ENCODE data around the gene HIPK1. TPM values are rescaled to one million over a fixed set of nuclear protein-coding genes. Genes with fewer than 3 reads are reported as not detected.
"Not testable (repeated sequence)": the region's sequence is repeated elsewhere in the genome, so short reads cannot be mapped to it uniquely, and the experiment has no call there.

The HIPK1 gene
- total and polyA plus RNA-seq, 2 of the 13 experiments (the other 11 are each of a cell fraction or from before 2014, with no cell fraction given): 20.8 to 33.4 TPM

DNA sequence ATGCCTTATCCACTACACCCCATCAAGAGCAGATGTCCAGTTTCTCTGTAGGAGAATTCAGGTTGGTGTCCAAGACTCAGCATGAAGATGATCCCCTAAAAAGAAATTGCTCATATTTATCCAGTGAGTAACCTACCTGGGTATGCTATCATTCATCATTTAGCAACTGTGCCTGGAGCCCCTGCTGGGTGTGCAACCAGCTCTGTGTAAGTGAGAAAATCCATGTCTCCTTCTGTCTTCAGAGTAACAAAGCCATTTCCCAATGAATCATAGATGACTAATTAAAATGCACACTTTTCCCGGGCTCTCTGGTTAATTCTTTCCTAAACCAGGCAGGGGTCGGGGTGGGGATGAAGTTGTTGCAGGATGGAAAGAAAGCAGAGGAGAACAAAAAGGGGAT lies 86.0 kb downstream of the HIPK1 start:
- POLR2A ChIA-PET: no interaction called here
- intact Hi-C loops (cut with micrococcal nuclease; ENCODE audit: unreplicated experiment) (no loop called here), in situ Hi-C loops (cut with HindIII; ENCODE audit: extremely low pct_ligation_motif_present, low pct_unique_long_range_greater_than_20kb) (no loop called here)
- H3K4me3 ChIP-seq (replicated peaks in 1 of 3; ENCODE audit: insufficient read depth in 1 of 3, low read depth in 2 of 3, low read length in 3 of 3): no peak overlapping the region
- no peak overlapping the region for H2AFZ ChIP-seq (ENCODE audit: low read length)
- no peak overlapping the region for H3K4me2 ChIP-seq (ENCODE audit: low read depth, low read length)
- no peaks in the 10 kb centered on the region for H3K79me2 ChIP-seq (ENCODE audit: insufficient read depth, low read length)
- no TSS peak for BruUV-seq (replicated peaks)
- CTCF ChIA-PET (ENCODE audit: low intra/inter-chr PET ratio, low total read pairs): no interaction called here
- DNase-seq (ENCODE audit: low spot score) (no peak), ATAC-seq (no peak), FAIRE-seq (no peak)
- TF ChIP-seq, protein P1, sequence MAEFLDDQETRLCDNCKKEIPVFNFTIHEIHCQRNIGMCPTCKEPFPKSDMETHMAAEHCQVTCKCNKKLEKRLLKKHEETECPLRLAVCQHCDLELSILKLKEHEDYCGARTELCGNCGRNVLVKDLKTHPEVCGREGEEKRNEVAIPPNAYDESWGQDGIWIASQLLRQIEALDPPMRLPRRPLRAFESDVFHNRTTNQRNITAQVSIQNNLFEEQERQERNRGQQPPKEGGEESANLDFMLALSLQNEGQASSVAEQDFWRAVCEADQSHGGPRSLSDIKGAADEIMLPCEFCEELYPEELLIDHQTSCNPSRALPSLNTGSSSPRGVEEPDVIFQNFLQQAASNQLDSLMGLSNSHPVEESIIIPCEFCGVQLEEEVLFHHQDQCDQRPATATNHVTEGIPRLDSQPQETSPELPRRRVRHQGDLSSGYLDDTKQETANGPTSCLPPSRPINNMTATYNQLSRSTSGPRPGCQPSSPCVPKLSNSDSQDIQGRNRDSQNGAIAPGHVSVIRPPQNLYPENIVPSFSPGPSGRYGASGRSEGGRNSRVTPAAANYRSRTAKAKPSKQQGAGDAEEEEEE (CRISPR knock-in tag; IDR thresholded peaks at IDR 0.05; ENCODE audit: borderline replicate concordance): no peak
- TF ChIP-seq SP2 (CRISPR knock-in tag; IDR thresholded peaks at IDR 0.05) (no peak), TSC22D2 (CRISPR knock-in tag; IDR thresholded peaks at IDR 0.05; ENCODE audit: borderline replicate concordance) (no peak), NONO (IDR thresholded peaks at IDR 0.05) (no peak), NONO (CRISPR knock-in tag; conservative IDR thresholded peaks at IDR 0.05) (no peak), MLLT10 (CRISPR knock-in tag; IDR thresholded peaks at IDR 0.05) (no peak), NCOA5 (CRISPR knock-in tag; IDR thresholded peaks at IDR 0.05) (no peak), GTF3A (CRISPR knock-in tag; conservative IDR thresholded peaks at IDR 0.05) (no peak), WIZ (CRISPR knock-in tag; IDR thresholded peaks at IDR 0.05) (no peak), ZNF776 (CRISPR knock-in tag; IDR thresholded peaks at IDR 0.05) (no peak), SALL1 (CRISPR knock-in tag; IDR thresholded peaks at IDR 0.05) (no peak)
- TF ChIP-seq, protein P2, sequence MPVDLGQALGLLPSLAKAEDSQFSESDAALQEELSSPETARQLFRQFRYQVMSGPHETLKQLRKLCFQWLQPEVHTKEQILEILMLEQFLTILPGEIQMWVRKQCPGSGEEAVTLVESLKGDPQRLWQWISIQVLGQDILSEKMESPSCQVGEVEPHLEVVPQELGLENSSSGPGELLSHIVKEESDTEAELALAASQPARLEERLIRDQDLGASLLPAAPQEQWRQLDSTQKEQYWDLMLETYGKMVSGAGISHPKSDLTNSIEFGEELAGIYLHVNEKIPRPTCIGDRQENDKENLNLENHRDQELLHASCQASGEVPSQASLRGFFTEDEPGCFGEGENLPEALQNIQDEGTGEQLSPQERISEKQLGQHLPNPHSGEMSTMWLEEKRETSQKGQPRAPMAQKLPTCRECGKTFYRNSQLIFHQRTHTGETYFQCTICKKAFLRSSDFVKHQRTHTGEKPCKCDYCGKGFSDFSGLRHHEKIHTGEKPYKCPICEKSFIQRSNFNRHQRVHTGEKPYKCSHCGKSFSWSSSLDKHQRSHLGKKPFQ (CRISPR knock-in tag; IDR thresholded peaks at IDR 0.05; ENCODE audit: insufficient replicate concordance): no peak
- TF ChIP-seq, protein P3, sequence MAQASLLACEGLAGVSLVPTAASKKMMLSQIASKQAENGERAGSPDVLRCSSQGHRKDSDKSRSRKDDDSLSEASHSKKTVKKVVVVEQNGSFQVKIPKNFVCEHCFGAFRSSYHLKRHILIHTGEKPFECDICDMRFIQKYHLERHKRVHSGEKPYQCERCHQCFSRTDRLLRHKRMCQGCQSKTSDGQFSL (CRISPR knock-in tag; IDR thresholded peaks at IDR 0.05): no peak
- no peaks in the 10 kb centered on the region for H4K20me1 ChIP-seq (ENCODE audit: insufficient read depth, low read length)
- H3K9me3 ChIP-seq (ENCODE audit: low read length): no peaks in the 10 kb centered on the region
- no peak overlapping the region for H3K9ac ChIP-seq (ENCODE audit: insufficient read depth, low read depth, low read length)
- H3K36me3 ChIP-seq (replicated peaks in 1 of 2; ENCODE audit: control insufficient read depth in 1 of 2, insufficient read depth in 2 of 2, low read length in 2 of 2): no peaks in the 10 kb centered on the region
- no peaks in the 10 kb centered on the region; a peak in 1 of 5 replicates for H3K27me3 ChIP-seq (ENCODE audit: control insufficient read depth in 1 of 2, insufficient read depth in 2 of 2, low read length in 2 of 2)
- H3K27ac ChIP-seq (ENCODE audit: extremely low read length, insufficient read depth, low read length): no peak overlapping the region
- no peaks in the 10 kb centered on the region for H3K4me1 ChIP-seq (ENCODE audit: insufficient read depth, low read length)
- 3% methylated on average over 2 of the region's 2 CpGs for WGBS (ENCODE audit: low lambda C conversion rate)

DNA sequence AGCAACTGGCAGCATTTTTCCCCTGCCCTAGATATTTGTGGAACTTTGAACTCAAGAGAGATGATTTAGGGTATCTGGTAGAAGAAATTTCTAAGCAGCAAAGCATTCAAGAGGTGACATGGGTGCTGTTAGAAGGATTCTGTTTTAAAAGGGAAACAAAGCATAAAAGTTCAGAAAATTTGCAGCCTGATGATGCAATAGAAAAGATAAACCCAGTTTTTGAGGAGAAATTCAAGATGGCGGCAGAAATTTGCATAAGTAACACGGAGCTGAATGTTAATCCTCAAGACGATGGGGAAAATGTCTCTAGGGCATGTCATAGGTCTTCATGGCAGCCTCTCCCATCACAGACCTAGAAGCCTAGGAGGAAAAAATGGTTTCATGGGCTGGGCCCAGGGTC lies 90.6 kb downstream of the HIPK1 start:
- H4K20me1 ChIP-seq (ENCODE audit: insufficient read depth, low read length); intact Hi-C loops (cut with micrococcal nuclease; ENCODE audit: unreplicated experiment); FAIRE-seq; H3K4me2 ChIP-seq (ENCODE audit: low read depth, low read length); CTCF ChIA-PET (ENCODE audit: low intra/inter-chr PET ratio, low total read pairs); DNase-seq (ENCODE audit: low spot score); H3K36me3 ChIP-seq (replicated peaks in 1 of 2; ENCODE audit: control insufficient read depth in 1 of 2, insufficient read depth in 2 of 2, low read length in 2 of 2); H3K9ac ChIP-seq (ENCODE audit: insufficient read depth, low read depth, low read length); H3K4me3 ChIP-seq (replicated peaks in 1 of 3; ENCODE audit: insufficient read depth in 1 of 3, low read depth in 2 of 3, low read length in 3 of 3); H2AFZ ChIP-seq (ENCODE audit: low read length); POLR2A ChIA-PET; H3K27me3 ChIP-seq (ENCODE audit: control insufficient read depth in 1 of 2, insufficient read depth in 2 of 2, low read length in 2 of 2); H3K9me3 ChIP-seq (ENCODE audit: low read length); H3K79me2 ChIP-seq (ENCODE audit: insufficient read depth, low read length); BruUV-seq (replicated peaks); in situ Hi-C loops (cut with HindIII; ENCODE audit: extremely low pct_ligation_motif_present, low pct_unique_long_range_greater_than_20kb); ATAC-seq; H3K27ac ChIP-seq (ENCODE audit: extremely low read length, insufficient read depth, low read length): not testable (repeated sequence)
- H3K4me1 ChIP-seq (ENCODE audit: insufficient read depth, low read length): peaks cover 14% of the 10 kb centered on the region
- 9% methylated on average over 3 of the region's 3 CpGs for WGBS (ENCODE audit: low lambda C conversion rate)
